ENCODE measurements around the gene CYP26B1.

Gene CYP26B1

DNA sequence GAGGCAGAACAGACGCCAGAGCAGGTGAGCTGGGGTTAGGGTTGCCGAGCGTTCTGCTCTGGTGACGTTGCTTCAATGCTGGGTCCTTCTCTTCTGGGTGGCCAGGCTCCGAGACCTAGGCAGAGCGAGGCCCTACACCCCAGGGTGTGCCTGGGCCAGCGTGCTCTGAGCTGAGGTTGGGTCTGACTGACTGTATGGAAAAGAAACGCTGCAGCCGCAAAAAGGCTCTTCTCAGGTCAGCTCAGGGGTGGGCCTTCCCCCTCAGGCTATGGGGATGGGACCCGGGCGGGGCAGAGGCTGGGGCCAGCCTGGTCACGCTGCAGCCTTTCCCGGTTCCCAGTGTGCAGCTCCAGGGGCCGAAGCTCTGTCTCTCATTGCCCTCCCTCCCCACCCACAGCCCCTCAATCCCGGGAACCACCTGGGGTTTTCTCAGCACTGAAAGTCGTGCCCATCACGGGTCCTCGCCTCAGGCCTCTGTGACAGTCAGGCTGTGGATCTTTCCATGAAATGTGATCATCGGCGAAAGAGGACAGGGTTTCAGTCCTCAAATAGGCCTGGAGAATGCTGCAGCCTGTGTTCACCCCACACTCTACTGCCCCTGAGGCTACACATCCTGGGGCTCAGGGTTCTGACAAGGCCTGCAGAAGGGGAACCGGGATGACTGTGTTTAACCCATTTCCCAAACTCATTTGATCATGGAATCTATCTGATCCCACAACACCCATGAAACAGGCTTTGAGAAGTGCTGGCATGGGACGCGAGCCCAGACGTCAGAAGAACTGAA, 19.4 kb downstream of the CYP26B1 start:
- no peak for DNase-seq

DNA sequence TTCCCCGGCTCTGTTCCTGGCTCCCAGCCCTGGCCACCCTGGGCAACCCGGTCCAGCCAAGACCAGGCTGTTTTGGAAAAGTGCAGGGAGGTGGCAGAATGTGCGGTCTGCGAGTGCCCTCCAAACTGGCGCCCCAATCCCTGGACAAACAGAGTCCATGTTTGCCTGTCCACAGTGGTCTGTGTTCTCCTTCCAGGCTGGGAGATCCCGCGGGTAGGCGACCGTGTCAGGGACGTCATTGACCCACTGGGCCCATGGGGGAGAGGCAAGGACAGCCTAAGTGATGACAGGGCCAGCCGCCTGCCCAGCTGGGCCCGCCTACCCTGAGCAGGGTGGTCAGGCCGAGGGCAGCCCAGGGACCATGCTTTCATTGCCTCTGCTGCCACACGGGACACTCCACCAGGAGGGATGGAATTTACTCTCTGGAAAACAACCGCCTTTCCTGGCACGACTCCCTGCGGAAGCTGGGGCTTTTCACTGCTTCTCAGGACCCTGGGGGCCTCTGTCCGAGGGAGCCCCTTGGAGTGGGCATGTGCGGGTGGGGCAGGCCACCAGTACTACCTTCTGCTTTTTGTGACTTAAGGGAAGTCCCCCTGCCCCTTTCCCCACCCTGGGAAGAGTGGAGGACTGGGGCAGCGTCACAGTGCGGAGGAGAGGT, 20.1 kb downstream of the CYP26B1 start:
- DNase-seq, result no peak

- peak; percentile 16 for DNase-seq
These were observed 21.2 kb downstream of the CYP26B1 start for GRCh38 chr2:72126186-72127100.

- DNase-seq, result no peak
These were observed 23.3 kb downstream of the CYP26B1 start for GRCh38 chr2:72124376-72124775.

GRCh38 chr2:72121153-72121552, 26.5 kb downstream of the CYP26B1 start:
- DNase-seq, result no peak

GRCh38 chr2:72118951-72119350, 28.7 kb downstream of the CYP26B1 start:
- DNase-seq, result no peak

DNA sequence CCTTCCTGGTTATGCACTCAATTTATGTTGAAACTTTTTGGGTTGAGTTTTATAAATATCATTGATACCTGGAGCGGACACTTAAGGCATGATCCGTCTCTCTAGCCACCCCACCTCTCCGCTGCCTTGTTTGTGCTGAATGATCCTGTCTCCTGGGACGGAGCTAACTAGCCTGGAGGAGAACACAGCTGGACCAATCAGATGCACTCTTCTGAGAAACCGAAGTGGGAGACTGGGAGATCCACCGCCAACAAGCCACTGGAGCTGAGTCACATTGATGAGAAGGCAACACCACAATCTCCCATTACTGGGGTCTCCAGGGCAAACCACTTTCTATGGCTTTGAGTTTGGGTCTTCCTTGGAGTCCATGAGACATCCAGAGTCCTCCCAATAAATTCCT, 29.3 kb downstream of the CYP26B1 start:
- no peak for DNase-seq

DNA sequence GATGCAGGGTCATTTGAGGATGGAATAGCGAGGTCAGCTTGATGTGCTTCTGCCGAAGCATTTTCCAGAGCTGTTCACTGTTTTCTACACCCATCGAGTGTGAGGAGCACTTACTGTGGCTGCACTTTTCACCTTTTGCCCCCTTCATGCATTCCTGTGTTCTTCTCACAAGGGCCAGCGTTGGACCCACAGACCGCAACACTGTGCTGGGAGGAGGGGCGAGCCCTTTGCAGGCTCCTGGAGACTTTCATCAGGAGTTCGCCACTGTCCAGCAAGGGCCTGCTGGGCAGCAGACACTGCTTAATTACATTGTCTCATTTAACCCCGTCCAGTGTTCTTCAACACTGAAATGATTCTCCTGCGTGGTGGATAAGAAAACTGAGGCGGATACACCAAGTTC, 29.9 kb downstream of the CYP26B1 start:
- DNase-seq, result no peak

DNA sequence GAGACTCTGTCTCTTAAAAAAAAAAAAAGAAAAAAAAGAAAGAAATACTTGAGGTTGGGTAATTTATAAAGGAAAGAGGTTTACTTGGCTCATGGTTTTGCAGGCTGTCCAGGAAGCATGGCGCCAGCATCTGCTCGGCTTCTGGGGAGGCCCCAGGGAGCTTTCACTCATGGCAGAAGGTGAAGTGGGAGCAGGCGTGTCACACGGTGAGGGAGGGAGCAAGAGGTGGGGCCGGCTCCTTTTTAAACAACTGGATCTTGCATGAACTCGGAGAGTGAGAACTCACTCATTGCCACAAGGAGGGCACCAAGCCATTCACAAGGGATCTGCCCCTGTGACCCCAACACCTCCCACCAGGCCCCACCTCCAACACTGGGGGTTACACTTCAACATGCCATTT, 30.6 kb downstream of the CYP26B1 start:
- no peak for DNase-seq

DNA sequence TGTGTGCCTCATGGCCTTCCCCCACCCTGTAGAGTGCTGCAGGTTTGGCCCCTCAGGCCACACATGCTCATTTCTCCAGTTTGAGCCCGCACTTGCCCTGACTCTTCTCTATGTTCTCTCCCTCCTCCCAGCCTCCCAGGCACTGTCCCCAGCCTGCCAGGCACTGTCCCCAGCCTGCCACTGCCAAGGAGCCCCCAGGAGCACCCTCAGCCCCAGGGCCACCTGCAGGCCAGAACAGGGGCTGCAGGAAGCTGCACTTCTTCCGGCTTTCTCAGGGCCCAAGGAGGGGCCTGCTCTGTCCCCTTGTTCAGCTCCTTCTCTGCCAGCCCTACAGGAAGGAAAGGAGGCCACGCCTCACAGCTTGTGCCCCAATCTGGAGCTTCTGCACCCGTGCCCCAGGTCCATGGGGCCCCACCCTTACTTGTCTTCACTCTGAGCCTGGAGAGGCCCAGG, 31.6 kb downstream of the CYP26B1 start:
- DNase-seq, result no peak

DNA sequence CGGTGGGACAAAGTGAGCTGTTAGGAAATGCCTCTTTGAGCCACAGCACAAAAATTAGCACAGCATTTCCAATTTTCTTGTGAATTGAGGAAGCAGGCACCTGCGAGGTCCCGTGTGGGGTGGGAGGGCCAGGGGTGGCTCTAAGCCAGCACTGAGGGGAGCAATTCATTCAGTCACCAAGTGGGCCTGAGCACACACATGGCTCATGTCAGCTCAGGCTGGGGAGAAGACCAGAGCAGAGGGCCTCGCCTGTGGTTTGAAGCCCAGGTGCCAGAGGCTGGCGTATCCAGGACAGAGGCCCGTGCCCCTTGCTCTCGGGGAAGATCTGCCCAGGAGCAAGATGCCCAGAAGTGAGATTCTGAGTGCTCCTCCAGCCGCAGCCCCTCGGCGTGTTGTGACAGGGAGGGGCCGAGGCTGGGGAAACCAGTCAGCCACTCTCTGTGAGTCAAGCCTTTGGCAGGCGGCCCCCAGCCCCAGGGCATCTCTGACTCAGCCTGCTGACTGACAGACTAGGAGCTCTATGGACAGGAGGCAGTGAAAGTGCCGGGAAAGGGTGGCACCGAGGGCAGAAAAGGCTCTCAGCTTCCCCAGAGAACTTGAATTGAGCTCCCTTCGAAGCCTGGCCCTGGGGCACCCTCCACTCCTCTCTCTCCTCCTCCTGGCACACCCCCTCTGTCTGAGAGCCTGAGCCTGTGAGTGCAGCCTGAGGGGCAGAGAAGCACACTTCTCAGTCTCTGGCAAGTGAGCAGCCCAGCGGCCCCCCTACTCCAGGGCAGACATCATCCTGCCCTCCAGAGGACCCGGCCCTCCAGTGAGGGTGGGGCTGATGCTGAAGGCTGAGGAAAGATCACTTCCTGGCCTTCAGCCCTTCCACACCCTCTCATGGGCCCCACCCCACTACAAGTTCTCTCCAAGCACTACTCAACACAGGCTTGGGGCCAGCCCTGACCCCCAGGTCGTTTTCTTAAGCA, 32.3 kb downstream of the CYP26B1 start:
- DNase-seq, result peak; percentile 3

DNA sequence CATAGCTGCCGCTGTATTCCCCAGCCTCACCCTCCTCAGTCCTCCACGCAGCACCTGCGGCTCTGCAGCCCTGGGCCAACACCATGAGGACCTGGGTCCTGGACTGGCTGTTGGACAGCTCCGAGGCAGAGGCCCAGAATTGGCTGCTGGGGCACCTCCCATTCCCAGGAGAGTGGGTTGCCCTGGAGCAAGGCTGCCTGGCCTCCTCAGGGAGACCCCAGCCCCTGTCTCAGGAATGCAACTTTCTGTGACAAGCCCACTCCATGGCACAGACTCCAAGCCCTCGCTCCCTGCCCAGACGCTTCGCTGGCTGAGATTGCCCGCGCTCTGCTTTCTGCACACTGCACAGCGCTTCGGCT, 33.0 kb downstream of the CYP26B1 start:
- no peak for DNase-seq

DNA sequence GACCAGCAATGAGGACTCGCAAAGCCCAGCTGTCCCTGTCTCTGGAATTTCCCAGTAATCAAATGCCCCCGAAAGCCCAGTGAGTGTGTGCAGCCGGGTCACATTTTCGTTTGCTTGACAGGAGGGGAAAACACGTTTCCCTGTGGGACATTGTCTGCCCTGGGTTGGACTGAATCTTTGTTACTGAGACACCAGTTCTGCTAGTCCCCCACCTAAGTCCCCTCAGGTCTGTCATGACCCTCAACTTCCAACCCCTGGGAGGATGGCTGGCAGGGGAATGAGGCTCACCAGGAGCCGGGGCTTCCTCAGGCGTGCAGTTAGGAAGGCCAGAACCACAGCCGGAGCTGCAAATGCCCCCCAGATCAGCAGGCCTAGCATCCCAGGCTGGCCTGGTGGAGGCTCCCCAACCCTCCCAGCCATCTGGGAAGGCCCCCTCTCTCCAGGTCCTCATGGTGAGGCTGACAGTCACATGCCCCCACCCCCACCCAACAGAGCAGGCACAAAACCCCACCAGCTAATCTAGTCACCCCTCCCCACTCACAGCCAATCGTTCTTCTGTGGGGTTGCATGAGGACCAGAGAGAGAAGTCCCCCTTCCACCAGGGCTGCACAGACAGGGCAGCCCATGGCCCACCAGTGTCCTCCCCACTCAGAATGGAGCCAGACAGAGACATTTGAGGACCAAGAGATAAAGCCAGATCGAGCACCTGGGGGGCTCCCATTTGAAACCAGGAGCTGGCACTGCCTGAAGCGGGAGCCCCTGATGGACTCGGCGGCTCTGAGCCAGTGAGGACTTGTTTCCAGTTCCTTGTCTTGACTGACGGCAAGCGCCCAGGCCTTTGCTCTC, 33.6 kb downstream of the CYP26B1 start:
- DNase-seq, result no peak

GRCh38 chr2:72112981-72113846, 34.4 kb downstream of the CYP26B1 start:
- no peak for DNase-seq

GRCh38 chr2:72112401-72112800, 35.3 kb downstream of the CYP26B1 start:
- no peak for DNase-seq

DNA sequence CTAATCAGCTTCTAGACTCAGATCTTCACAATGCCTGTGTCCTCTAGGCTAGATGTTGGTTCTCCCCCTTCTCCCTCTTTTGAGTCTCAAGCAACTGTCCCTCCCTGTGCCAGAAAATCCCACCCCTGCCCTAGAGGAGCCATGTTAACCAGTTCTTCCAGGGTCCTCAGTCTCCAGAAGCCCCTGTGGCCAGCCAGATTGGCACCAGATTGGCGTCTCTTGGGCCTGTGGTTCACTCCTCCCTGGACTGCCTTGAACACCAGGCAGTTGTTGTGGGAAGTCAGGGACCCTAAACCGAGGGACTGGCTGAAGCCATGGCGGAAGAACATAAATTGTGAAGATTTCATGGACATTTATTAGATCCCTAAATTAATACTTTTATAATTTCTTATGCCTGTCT, 36.6 kb downstream of the CYP26B1 start:
- peak; percentile 3 for DNase-seq

DNA sequence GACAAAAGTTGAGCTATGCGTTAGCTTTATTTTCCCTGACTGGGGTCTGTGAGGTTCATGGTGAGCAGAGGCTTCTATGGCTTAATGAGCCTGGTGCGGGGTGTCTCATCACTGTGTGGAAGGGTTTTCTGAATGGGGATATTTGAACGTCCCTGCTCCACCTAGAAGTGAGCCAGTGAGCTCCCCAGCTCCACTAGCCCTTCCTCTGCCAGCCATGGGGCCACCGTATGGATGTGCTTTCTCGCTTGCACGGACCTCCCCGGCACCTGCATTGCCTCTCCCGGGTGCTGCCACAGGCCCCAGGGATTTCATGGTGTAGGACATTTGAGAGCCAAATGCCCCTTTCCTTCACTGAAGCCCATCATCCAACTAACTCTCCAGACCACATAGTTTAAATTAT, 37.8 kb downstream of the CYP26B1 start:
- peak; percentile 3 for DNase-seq

DNA sequence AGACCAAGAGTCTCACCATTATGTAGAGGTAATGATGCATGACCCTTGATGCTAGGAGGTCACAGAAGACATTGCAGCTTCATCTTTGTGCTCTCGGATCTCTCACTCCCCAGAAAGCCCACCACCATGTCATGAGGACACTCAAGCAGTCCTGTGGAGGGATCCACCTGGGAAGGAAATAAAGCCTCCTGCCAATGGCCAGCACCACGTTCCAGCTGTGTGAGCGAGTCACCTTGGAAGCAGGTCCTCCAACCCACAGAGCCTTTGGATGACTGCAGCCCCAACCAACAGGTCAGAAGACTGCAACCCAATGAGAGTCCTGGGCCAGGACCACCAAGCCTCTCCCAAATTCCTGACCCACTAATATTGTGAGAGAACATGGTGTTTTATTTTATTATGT, 38.4 kb downstream of the CYP26B1 start:
- DNase-seq, result peak; percentile 12

DNA sequence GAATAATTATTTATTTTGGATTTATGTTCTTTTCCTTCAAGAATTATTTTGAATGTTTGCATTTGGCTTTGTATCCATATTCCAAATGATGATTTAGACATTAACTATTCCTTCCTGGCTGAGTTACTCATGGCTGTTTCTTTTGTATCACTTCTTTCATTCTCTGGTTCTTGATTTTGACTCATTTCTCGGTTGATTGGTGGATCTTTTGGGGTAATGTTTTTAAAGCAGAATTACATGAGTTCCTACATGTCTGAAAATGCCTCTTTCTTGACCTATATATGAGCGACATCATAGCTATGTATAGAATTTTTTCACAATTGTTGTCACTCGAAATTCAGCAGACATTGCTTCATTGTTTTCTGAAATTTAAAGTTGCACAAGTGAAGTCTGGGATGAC, 39.5 kb downstream of the CYP26B1 start:
- no peak for DNase-seq

DNA sequence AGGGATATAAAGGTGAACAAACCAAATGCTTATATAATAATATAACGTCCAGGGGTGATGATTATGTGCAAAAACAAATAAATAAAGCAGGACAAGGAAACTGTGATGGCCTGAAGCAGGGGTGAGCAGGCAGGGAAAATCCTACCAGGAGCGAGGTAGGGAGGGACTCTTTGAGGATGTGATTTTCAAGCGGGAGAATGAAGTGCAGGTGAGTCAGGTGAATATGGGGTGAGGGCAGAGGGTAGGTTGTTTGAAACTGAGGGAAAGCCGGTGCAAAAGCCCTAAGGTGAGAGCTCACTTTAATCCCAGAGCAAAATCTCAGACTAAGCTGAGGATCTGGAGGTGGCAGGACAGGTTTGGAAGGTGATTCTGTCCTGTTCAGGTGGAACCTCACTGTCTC, 40.7 kb downstream of the CYP26B1 start:
- no peak for DNase-seq

Measured in stimulated activated CD8-positive, alpha-beta memory T cell treated with anti-CD3 and anti-CD28 coated beads, Interleukin-4, amount 100 ng/mL, for 48 hours (primary cell).